HG02759 (cell line): ENCODE measurements around the gene FRRS1.

Experiments used
- ATAC-seq: cut with Tn5 transposase; IDR thresholded peaks from one replicate; pipeline ENCODE4 v1.9.1; 2021; ENCODE audit warnings: mild to moderate bottlenecking, moderate library complexity; ENCODE audit not compliant: unreplicated experiment

FRRS1 gene

DNA sequence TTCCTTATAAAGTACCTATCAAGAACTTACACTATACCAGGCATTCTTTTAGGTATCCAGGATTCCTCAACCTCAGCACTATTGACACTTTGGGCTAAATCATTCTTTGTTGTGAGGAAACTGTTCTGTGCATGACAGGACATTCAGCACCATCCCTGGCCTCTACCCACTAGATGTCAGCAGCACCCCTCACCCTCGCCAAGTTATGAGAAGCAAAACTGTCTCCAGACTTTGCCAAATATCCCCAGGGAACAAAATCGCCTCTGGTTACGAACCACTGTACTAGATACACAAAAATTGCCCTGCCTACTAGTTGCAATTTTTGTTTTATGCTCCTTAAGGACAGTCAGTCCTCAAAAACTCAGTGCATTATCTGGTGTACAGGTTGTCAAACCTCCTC is 84.9 kb downstream of the FRRS1 start:
- no peak for ATAC-seq

DNA sequence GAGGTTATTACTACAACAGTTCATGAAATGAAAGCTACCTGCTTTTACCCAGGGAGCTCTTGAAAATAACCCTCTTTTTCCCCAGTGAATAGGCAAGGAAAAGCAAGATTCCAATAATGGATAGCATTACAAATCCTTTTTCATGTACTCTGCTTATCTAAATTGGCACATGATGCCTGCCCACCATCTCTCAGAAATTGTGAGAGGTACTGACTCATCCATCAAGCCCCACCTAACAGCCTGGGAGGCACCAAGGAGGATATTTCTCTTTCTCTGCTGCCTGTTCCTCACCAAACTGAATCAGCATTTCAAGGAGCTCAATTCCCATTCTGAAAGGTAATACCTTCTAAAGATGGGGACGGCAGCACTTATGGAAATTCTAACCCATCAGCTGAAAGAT is 86.2 kb downstream of the FRRS1 start:
- no peak for ATAC-seq

DNA sequence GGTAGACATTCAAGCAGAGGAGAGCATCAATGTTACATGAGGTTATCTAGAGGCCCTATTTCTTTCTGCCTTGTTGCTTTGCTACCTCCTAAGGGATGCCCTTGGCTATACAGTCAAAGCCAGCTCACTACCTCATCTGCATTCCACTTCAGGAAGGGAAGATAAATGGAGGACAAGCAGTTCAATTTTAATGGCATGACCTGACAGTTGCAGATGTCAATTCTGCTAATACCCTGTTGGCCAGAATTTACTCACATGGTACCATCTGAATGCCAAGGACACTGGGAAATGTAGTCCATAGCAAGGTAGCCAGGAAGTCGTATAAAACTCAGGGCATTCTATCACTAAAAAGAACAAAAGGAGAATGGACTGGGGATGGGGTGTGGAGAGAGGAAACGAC is 89.0 kb downstream of the FRRS1 start:
- ATAC-seq: no peak

DNA sequence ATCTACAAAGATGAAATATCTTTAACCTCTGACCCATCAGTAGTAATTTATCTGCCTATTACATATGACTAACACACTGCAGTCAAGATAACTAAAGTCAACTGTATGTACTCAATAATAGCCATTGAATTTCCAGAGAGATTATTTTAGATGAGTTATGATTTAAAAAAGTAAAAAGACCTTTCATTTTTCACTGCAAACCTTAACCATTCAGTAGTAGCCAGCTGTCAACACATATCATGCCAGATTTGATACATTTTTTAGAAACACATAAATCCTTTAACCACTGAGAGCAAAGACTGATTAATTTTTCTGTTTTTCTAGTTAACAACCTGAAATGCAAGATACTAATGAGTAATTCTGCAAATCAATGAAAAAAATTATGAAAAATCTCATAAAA is 89.6 kb downstream of the FRRS1 start:
- no peak for ATAC-seq

DNA sequence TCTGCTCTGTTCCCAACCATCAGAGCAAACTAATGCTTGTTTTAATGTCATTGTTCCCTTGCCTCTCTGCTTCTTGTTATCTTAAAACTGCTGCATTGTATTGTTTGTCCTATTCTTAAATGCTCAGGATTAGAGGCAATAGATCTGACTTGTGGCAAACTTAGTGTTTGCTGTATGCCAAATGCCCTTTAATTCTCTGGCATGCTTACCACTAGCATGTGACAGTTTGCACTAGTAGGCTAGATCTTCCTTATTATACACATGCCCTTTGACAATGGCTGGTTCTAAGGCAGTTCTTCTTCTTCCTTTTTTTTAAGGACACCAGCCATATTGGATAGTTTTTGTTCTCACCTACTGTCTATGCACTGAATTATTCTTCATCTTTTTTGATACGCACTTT is 90.4 kb downstream of the FRRS1 start:
- no peak for ATAC-seq

DNA sequence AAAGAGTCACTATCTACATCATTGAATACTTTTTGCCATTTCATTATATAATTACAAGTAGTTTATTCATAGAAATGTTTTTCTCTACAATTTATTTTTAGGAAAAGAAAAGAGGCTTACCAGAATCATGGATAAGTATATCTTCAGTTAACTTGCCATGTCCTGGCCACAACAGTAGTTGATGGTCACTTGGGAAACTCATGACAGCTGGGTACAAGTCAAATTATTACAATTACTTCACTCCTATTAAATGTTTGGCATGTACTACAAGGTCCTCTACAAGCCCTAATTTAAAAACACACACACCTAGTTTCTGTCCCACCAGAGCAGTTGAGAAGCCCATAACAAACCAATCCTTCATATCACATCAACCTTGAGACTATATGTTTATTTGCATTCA is 91.1 kb downstream of the FRRS1 start:
- no peak for ATAC-seq

DNA sequence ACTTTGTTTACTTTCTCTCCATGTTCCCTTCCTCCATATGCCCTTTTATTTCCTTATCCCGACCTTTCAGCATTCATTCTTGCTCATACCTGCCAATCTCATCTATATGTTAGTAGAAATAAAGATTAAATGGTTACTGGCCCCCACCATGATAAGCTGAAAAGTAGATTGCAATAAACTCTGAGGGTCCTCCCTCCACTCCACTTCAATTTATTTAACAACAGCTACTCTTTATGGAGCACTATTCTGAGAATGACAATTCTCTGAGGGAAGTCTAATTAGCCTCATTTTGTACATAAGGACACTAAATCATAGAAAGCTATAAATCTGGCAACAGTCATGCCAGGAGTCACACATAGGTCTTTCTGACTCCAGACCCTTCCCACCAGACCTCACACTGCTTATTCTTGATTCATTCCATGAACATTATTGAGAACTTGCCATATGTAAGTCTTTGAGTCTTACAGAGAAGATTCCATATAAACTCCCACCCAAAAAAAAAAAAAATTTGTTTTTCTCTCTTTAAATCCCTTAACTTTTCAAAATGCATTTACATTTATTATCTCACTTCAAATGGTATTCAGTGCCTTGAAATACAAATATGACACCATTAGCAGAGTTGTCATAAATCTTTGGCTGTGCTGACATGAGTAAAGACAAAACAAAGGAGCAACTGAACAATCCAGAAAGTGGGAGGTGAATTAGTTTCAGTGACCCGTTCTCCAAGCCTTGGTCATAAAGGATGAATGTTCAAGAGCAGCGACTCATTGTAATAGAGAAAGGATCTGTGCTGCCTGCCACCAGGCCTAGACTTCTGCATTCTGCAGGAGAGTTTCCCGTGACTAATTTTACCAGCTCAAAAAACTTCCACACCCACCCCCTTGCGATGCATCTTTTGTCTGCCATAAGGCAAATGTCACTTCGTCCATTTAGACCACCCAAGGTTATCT is 92.0 kb downstream of the FRRS1 start:
- ATAC-seq: no peak

DNA sequence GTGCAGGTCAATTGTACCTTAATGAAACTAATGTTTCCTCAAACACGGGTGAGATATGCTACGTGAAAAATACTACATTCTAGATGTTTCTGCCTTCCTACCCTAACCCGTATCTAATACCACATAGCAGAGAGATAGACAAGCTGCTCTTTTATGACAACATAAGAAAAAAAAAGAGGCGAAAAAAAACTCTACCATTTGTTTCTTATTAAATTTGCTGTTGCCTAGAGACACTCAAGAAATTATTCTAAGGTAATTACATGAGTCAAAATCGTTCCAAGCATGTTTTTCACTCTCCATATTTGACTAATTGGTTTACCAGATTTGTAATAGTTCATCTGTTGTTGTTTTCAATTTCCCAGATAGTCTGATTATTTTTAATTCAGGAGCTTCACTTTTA is 93.1 kb downstream of the FRRS1 start:
- no peak for ATAC-seq

DNA sequence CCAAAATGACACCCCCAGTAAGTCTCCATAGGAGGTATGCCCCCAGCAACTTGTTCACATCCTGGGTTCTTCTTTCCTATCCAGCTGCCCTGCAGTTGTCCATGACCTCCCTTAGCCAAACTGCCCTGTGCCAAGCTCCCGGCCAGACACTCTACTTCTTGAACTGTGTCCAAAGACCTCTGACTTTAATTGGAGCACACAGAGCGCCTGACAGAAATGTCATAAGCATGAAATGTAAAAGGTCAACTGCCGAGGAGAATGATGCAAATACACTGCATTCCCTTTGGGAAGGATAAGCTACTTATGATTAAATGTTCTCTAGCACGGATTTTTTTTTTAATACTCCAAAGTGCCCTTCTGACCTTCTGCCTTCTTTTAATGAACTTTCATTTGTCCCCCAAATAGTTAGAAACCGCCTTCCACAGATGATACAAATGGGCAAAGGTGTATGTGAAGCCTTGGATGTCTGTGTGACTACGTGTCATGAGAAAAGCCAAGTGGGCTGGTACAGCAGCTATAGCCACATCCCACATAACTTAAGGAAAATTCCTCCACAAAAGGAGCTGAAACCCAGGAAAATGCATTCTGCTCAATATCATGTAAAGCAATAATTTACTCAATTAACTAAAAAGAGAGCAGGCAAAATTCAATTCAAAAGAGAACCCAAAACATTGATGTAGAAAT is 93.8 kb downstream of the FRRS1 start:
- ATAC-seq: no peak

DNA sequence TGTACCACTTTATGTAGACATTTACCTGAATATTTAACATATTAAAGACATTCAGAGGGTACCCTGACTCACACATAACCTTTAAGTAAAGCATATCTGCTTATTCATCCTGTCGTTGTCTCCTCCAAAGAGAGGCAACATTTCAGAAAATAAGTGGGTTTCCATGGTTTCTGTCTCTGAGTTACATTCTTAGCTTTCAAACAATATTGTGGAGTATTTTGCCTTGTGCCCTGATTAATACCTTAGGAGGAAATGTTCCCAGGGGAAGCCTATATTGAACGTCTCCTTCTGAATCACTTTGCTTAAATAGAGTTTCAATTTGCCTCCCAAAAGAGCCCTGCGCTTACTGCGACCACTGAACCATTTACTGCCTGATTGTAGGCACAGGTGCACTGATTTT is 94.4 kb downstream of the FRRS1 start:
- ATAC-seq: no peak

DNA sequence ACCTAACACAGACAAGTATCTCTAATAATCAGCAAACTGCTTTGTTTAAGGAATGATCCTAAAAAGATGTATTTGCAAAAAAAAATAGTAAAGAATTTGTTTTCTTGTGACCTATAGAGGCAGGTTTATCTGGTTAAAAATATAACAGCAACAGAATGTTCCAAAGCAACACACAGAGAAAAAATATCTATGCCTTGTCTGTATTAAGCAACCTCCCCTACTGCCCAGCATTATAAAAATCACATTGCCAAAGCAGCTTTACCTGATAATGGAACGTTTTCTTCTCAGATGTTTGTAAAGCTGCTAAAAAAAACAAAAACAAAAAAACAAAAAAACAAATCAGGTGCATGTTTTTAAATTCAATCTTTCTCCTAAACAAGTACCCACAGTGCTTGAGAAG is 95.9 kb downstream of the FRRS1 start:
- no peak for ATAC-seq

DNA sequence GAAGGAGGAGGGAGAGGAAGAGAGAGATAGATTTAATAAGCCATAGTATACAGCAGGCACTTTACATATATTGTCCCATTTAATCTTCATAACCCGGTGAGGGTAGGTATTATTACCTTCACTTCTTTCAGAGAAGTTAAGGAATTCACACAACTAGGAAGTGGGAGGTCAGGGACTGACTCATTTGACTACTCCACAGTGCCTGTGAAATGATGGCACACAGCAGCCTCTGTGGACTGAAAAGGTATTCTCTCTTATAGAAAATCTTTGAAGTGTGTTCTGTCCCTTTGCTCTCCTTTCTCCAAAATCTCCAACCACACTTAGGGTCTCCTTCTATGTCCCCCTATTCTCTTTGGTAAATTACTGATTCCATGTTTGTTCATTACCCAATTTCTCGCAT is 96.6 kb downstream of the FRRS1 start:
- ATAC-seq: no peak

DNA sequence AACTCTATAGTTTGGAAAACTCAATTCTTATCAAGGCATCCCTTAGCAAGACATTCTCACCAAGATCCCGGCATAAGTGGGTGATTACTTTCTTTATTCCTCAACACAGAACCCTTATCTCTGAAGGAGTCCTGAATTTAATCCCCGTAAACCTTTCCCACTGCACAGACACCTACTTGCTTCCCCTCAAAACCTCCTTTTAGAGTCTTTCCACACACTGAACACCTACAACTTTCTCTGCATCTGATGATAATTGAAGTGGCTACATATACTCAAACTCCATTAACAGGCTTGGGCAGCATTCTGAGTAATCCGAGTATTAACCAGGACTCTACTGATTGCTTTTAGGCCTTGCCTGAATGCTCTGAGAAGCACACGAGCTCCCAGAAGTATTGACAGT is 97.1 kb downstream of the FRRS1 start:
- no peak for ATAC-seq

DNA sequence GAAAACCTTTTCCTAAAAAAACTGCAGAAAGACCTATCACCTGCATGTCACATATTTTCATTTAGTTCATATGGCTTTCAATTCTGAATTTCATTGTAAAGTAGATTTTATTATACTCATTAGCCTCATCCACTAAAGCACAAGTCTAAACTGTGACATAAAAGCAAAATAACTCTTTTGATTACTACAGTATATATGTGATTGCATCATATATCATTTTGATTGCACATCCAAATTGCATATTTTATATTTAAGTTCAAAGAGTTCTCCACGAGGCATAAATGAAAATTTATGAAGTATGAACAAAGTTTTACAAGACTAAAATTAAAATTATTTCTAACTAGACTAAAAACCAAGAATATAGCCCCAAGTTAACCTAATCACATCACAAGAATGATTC is 101.2 kb downstream of the FRRS1 start:
- ATAC-seq: no peak

DNA sequence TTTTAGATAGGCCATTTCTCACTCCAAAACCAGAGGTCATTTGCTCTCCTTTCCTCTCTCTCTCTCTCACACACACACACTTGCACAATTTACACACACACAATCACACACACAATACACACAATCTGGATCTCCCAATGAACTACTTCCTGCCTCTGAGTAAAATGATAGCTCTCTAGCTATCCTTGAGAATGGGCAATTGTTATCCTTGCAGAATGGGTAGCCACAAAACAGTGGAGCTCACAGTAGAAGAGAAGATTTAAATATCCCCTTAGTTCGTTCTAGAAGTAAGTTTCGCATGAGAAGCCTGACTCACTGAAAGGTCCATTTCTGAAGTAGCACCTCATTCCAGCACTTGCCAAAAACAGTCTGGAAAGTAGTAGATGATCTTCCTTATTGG is 102.9 kb downstream of the FRRS1 start:
- no peak for ATAC-seq

DNA sequence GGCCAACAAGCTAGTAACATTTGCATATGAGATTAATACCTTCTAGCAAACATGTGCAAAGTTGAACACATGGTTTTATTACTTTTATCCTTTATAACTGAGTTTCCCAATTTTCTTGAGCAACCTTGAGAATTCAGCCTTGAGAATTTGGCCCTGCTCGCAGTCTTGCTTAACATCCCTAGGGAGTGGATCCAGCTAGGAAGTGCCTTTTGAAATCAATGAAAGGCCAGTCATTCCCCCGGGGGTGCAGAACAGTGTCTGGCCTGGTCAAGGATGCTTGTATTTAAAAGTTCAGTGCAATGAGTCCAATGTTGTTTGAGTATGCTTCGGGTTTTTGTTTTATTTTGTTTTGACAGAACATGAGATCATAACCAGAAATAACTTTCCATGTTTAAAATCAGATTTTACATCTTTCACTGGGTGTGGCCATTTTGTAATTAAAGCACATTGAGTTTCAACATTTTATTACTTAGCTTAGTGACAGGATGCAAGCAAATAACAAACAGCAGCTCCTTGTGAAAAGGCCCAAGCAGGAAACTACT is 103.8 kb downstream of the FRRS1 start:
- no peak for ATAC-seq

DNA sequence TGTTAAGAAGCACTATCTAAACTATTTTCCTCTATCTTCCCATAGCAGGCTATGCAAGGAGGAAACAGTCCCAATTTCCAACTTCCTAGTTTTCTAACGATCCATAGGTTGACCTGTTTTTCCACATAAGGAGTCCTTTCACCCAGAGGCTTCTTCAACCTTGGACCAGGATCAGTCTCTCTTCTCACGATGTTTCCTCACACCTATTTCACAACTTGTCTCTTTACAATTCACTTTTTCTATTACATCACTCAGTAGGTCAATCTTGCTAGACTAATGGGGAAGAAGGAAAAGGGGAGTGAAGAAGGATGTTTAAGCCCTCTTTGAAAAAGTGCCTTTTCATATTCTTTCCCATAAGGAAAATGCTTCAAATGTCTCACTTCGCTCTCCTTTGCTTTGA is 104.7 kb downstream of the FRRS1 start:
- ATAC-seq: no peak

DNA sequence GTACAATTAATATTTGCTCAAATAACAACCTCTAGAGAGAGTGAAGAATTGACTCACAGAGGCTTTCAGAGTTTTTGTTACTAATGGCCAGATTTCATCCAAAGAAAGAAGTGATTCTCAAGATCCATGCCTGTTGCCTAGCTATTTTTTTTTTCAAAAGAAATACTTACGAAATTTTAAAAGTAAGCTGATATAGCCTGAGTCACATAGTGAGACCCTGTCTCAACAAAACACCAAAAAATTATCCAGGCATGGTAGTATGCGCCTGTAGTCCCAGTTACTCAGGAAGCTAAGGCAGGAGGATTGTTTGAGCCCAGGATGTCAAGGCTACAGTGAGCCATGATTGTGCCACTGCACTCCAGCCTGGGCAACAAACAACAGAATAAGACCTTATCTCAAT is 105.9 kb downstream of the FRRS1 start:
- ATAC-seq: no peak

DNA sequence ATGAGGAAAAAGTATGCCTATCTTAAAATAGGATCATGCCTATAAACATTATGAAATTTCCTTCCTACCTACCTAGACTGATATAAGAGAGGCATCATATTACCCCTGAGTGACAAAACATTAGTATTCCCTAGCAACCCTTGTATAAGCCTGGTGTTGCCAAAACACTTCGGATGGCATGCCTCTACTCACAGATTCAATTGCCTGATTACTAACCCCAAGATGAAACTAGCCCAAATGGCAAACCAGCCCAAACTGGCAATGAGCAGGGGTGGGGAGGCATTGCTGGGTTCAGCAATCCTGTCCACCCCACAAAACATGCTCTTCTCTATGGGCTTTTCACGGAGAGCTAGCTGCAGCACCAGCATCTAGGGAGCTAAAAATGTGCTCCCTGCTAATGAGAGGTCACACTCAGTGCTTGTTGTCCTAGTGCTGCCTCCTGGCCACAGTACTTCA is 106.7 kb downstream of the FRRS1 start:
- no peak for ATAC-seq
